Pancreas (tissue), 10 donors: ENCODE measurements around the gene OBP2B. TPM values are rescaled to one million over a fixed set of nuclear protein-coding genes. Genes with fewer than 3 reads are reported as not detected.

ENCODE experiments used
- ATAC-seq, 4 donors: fragments of 200-7000 bp; cut with Tn5 transposase; one replicate each; pipeline versions ENCODE4 v1.8.0 to v1.9.1; 2020; ENCODE audit warnings: mild to moderate bottlenecking in 4 of 4, moderate library complexity in 4 of 4
- DNase-seq, 6 donors: peaks; one replicate each; pipeline ENCODE4 v3.0.0-alpha.2; 2020
- FAIRE-seq: peaks from 2 replicates; lab custom pipeline; 2012; peaks lifted over from hg19 to GRCh38; lab: Jason Lieb, UNC
- H3K27ac ChIP-seq, 4 donors: fragments of 200-600 bp; sonication (generic); 1 replicate in 3 of 4; 2 replicates in 1 of 4; pipeline versions ENCODE4 v1.5.0 to v1.8.0; 2020
- H3K27me3 ChIP-seq, 4 donors: fragments of 200-600 bp; one replicate each; pipeline ENCODE4 v1.8.0; 2021
- H3K36me3 ChIP-seq, 3 donors: fragments of 200-600 bp; sonication (generic) in 1 of 3; one replicate each; pipeline versions ENCODE4 v1.5.0 to v1.8.0; 2020 to 2021
- H3K4me1 ChIP-seq, 3 donors: fragments of 200-600 bp; one replicate each; pipeline ENCODE4 v1.8.0; 2021
- H3K4me3 ChIP-seq, 4 donors: fragments of 200-600 bp; sonication (generic) in 2 of 4; one replicate each; pipeline versions ENCODE4 v1.5.0 to v1.8.0; 2020 to 2021
- H3K9me3 ChIP-seq, 4 donors: fragments of 200-600 bp; one replicate each; pipeline ENCODE4 v1.8.0; 2021
- CTCF ChIP-seq, 4 donors: fragments of 200-600 bp; sonication (generic) in 3 of 4; IDR thresholded peaks; one replicate each; pipeline versions ENCODE4 v1.5.0 to v1.8.0; 2021; ENCODE audit warnings: antibody characterized with exemption in 4 of 4
- WGBS, 2 donors: extraction: QIAGEN DNeasy Blood & Tissue Kit; methylation state at CpG; one replicate each; pipeline ENCODE4 v1.1.7; 2013; 5-methylcytosine and 5-hydroxymethylcytosine counted together
- intact Hi-C, 3 donors: fragments of 100-400 bp; cut with DNase I; formaldehyde crosslinking; loops; one replicate each; pipeline versions ENCODE4 v1.11.1 to v1.14.2; 2022
- polyA plus RNA-seq, 2 donors: library from polyadenylated mRNA; stranded (reverse); fragments of 200-250 nt; gene quantifications; one replicate each; pipeline ENCODE4 v1.2.3, GENCODE V29; 2013
- total RNA-seq, 6 donors: library from RNA; stranded (reverse); fragmentation: NEBNext Ultra II Directional in 4 of 6; extraction: Animal tissue kit (Norgen Biotek cat#: 25700) in 4 of 6; gene quantifications; one replicate each; pipeline versions ENCODE4 v1.2.1 to v1.2.4, GENCODE V29; 2021 to 2023
- donor health status: healthy with polysubstance abuse.
- donor health status: DM: no; HTN: no; CAD: no; lungs with moderate emphysema.
- donor health status: DM: no; HTN: no; CAD: no.
- donor health status: control.
- donor health status: control.
- donor health status: Bipolar disorder and iron deficiency.
- donor health status: DM: yes; HTN: yes; CAD: no.
- donor health status: DM: no; HTN: no; CAD: no.
- donor health status: DM: no; HTN: no; CAD: no.
- donor health status: DM: yes; HTN: yes; CAD: no.

OBP2B gene
- total and polyA plus RNA-seq, 8 donors = not detected

GRCh38 chr9:133201424-133202144, 7.5 kb downstream of the OBP2B start:
- no peak for ATAC-seq
- Histone ChIP-seq H3K4me3 (no peak overlapping the region), H3K27me3 (no peaks in the 10 kb centered on the region), H3K9me3 (no peaks in the 10 kb centered on the region), H3K36me3 (no peaks in the 10 kb centered on the region), H3K27ac (no peak overlapping the region), H3K4me1 (no peaks in the 10 kb centered on the region)
- no peak for FAIRE-seq
- intact Hi-C loops = no loop called here
- no peak for TF ChIP-seq CTCF (IDR thresholded peaks at IDR 0.05)
- WGBS, 2 donors = 69 to 75% methylated on average over 13 of the region's 13 CpGs
- DNase-seq = no peak

- no peak overlapping the region for H3K27ac ChIP-seq
- WGBS, 2 donors = 83 to 86% methylated on average over 17 of the region's 17 CpGs
- no peaks in the 10 kb centered on the region for H3K4me1 ChIP-seq
- DNase-seq (no peak), FAIRE-seq (no peak), ATAC-seq (no peak)
- intact Hi-C loops = no loop called here
- no peak overlapping the region for H3K4me3 ChIP-seq
- no peaks in the 10 kb centered on the region for H3K36me3 ChIP-seq
- TF ChIP-seq CTCF (IDR thresholded peaks at IDR 0.05) = no peak
- no peaks in the 10 kb centered on the region for H3K9me3 ChIP-seq
- no peaks in the 10 kb centered on the region for H3K27me3 ChIP-seq
These were observed 8.4 kb downstream of the OBP2B start for GRCh38 chr9:133200631-133201030.

- Histone ChIP-seq H3K4me1 (no peaks in the 10 kb centered on the region), H3K36me3 (no peaks in the 10 kb centered on the region), H3K4me3 (peak overlapping the region; percentile 27 to 45 (median 36)), H3K27me3 (no peaks in the 10 kb centered on the region), H3K27ac (peak overlapping the region in 2 of 4 donors; percentile 22 to 39), H3K9me3 (no peaks in the 10 kb centered on the region)
- ATAC-seq (peak; percentile 23 to 98 (median 92)), DNase-seq (peak in 5 of 6 donors; percentile 22 to 85 (median 59)), FAIRE-seq (no peak)
- TF ChIP-seq CTCF (IDR thresholded peaks at IDR 0.05) = peak in 1 of 4 donors; percentile 20
- 34 to 38% methylated on average over 42 to 44 of the region's 44 CpGs for WGBS, 2 donors
- intact Hi-C loops = no loop called here
These were observed 9.3 kb downstream of the OBP2B start for GRCh38 chr9:133199648-133200321.

GRCh38 chr9:133195029-133195428, 14.0 kb downstream of the OBP2B start:
- Histone ChIP-seq H3K4me3 (no peak overlapping the region), H3K27me3 (no peaks in the 10 kb centered on the region), H3K9me3 (no peaks in the 10 kb centered on the region), H3K27ac (no peak overlapping the region), H3K4me1 (no peaks in the 10 kb centered on the region), H3K36me3 (no peaks in the 10 kb centered on the region)
- ATAC-seq = no peak
- intact Hi-C loops = no loop called here
- no peak for DNase-seq
- TF ChIP-seq CTCF (IDR thresholded peaks at IDR 0.05) = no peak
- FAIRE-seq = no peak

GRCh38 chr9:133194597-133194996, 14.5 kb downstream of the OBP2B start:
- ATAC-seq = no peak
- Histone ChIP-seq H3K36me3 (no peaks in the 10 kb centered on the region), H3K9me3 (no peaks in the 10 kb centered on the region), H3K4me1 (no peaks in the 10 kb centered on the region), H3K27ac (no peak overlapping the region), H3K4me3 (no peak overlapping the region), H3K27me3 (no peaks in the 10 kb centered on the region)
- no peak for DNase-seq
- intact Hi-C loops = no loop called here
- no peak for TF ChIP-seq CTCF (IDR thresholded peaks at IDR 0.05)
- no peak for FAIRE-seq
- 67 to 82% methylated on average over 4 of the region's 4 CpGs for WGBS, 2 donors
